Neutrophil (primary cell): Measurements from ENCODE around the gene FAM32A.

Source experiments
- H3K27ac ChIP-seq: fragments of 200-600 bp; sonication (generic); 2 replicates; pipeline ENCODE4 v1.5.1; 2016; ENCODE audit warnings: mild to moderate bottlenecking, moderate library complexity
- H3K27me3 ChIP-seq: fragments of 200-600 bp; sonication (generic); 2 replicates; pipeline ENCODE4 v1.6.0; 2016; ENCODE audit warnings: mild to moderate bottlenecking
- H3K36me3 ChIP-seq: fragments of 200-600 bp; sonication (generic); 2 replicates; pipeline ENCODE4 v1.5.1; 2017
- H3K4me1 ChIP-seq, 2 experiments: fragments of 200-600 bp in 1 of 2; sonication (generic) in 1 of 2; 1 replicate in 1 of 2; 2 replicates in 1 of 2; pipeline versions ENCODE4 v1.5.1 to v1.6.1; 2013 to 2016; ENCODE audit warnings: low read depth in 1 of 2, low read length in 1 of 2, mild to moderate bottlenecking in 1 of 2, moderate library complexity in 1 of 2; ENCODE audit not compliant: control insufficient read depth in 1 of 2, insufficient read depth in 1 of 2
- H3K4me3 ChIP-seq, 2 experiments: fragments of 200-600 bp in 1 of 2; sonication (generic) in 1 of 2; 1 replicate in 1 of 2; 2 replicates in 1 of 2; pipeline ENCODE4 v1.5.1; 2013 to 2016; ENCODE audit warnings: low read depth in 1 of 2, low read length in 1 of 2, mild to moderate bottlenecking in 1 of 2, moderate library complexity in 1 of 2
- H3K9me3 ChIP-seq: fragments of 200-600 bp; sonication (generic); 2 replicates; pipeline ENCODE4 v1.5.1; 2016
- TF ChIP-seq, protein P1 (sequence below): fragments of 200-600 bp; sonication (generic); IDR thresholded peaks from 2 replicates; pipeline ENCODE4 v1.5.1; 2016; ENCODE audit warnings: antibody characterized with exemption

The FAM32A gene

DNA sequence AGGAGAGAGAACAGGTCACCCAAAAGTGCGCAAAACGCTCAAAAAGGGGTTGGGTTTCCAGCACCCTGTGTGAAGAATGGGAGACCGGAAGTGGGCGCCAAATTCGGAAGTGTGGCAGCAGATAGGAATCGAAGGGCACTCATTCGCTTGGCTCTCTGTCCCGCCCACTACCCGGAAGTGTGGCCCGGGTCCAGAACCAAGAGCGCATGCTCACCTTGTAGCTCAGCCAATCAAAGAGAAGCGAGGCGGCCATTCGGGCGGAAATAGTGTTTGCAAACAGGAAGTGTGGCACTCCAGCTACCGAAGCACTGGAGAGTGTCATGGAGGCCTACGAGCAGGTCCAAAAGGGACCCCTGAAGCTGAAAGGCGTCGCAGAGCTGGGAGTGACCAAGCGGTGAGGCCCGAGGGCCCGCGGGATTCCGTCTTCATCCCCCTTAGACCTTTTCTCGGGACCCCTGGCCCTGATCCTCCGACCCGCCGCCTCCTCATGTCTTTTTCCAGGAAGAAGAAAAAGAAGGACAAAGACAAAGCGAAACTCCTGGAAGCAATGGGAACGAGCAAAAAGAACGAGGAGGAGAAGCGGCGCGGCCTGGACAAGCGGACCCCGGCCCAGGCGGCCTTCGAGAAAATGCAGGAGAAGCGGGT, at the start of gene FAM32A:
FAM32A (plus strand) TSS at position 288 of the 645 bp plus-strand sequence; CDS start at position 321, 33 bp downstream.
- Histone ChIP-seq H3K4me1 (peaks cover 27 to 28% of the 10 kb centered on the region in 2 experiments), H3K4me3 (peak within 1 kb of the TSS; percentile 99), H3K9me3 (no peaks in the 10 kb centered on the region), H3K27me3 (no peaks in the 10 kb centered on the region), H3K27ac (peak within 1 kb of the TSS; percentile 81), H3K36me3 (peaks cover 36% of the 10 kb centered on the region)
- TF ChIP-seq, protein P1, sequence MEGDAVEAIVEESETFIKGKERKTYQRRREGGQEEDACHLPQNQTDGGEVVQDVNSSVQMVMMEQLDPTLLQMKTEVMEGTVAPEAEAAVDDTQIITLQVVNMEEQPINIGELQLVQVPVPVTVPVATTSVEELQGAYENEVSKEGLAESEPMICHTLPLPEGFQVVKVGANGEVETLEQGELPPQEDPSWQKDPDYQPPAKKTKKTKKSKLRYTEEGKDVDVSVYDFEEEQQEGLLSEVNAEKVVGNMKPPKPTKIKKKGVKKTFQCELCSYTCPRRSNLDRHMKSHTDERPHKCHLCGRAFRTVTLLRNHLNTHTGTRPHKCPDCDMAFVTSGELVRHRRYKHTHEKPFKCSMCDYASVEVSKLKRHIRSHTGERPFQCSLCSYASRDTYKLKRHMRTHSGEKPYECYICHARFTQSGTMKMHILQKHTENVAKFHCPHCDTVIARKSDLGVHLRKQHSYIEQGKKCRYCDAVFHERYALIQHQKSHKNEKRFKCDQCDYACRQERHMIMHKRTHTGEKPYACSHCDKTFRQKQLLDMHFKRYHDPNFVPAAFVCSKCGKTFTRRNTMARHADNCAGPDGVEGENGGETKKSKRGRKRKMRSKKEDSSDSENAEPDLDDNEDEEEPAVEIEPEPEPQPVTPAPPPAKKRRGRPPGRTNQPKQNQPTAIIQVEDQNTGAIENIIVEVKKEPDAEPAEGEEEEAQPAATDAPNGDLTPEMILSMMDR = peak; percentile 75

- H3K4me3 ChIP-seq = no peak overlapping the region
- H3K36me3 ChIP-seq = peaks cover 41% of the 10 kb centered on the region
- no peaks in the 10 kb centered on the region for H3K9me3 ChIP-seq
- H3K27ac ChIP-seq = peak overlapping the region; percentile 67
- TF ChIP-seq, protein P1 = no peak
- H3K4me1 ChIP-seq = peaks cover 14 to 19% of the 10 kb centered on the region in 2 experiments
- no peaks in the 10 kb centered on the region for H3K27me3 ChIP-seq
Observed at GRCh38 chr19:16135430-16136127, 49.6 kb upstream of the FAM32A start.

- no peaks in the 10 kb centered on the region for H3K9me3 ChIP-seq
- H3K27me3 ChIP-seq = no peaks in the 10 kb centered on the region
- peak overlapping the region; percentile 67 for H3K27ac ChIP-seq
- H3K36me3 ChIP-seq = peaks cover 33% of the 10 kb centered on the region
- peaks cover 22 to 27% of the 10 kb centered on the region in 2 experiments for H3K4me1 ChIP-seq
- TF ChIP-seq, protein P1 = no peak
- no peak overlapping the region for H3K4me3 ChIP-seq
Observed at GRCh38 chr19:16136185-16136999, 48.8 kb upstream of the FAM32A start.

DNA sequence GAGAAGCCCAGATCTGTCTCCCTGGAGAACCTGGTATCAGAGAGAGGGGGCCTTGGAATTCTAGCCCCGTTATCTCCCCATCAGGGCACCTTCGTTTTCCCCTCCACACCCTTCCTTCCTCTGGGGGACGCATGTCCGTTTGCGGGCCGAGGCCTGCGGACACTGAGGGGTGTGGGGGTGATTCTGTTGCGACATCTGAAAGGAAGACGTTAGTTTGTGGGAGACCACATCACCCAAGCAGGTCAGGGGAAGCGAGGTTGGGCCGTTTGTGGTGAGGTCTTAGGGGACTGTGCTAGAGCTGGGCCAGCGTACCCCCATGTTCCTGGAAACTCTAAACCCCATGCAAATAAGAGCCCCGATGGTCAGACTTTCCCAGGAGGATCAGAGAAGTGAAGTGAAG, 45.5 kb upstream of the FAM32A start:
- Histone ChIP-seq H3K36me3 (no peaks in the 10 kb centered on the region), H3K4me1 (peaks cover 47 to 51% of the 10 kb centered on the region in 2 experiments), H3K4me3 (no peak overlapping the region), H3K27me3 (no peaks in the 10 kb centered on the region), H3K27ac (peak overlapping the region; percentile 96), H3K9me3 (no peaks in the 10 kb centered on the region)
- TF ChIP-seq, protein P1 = no peak

DNA sequence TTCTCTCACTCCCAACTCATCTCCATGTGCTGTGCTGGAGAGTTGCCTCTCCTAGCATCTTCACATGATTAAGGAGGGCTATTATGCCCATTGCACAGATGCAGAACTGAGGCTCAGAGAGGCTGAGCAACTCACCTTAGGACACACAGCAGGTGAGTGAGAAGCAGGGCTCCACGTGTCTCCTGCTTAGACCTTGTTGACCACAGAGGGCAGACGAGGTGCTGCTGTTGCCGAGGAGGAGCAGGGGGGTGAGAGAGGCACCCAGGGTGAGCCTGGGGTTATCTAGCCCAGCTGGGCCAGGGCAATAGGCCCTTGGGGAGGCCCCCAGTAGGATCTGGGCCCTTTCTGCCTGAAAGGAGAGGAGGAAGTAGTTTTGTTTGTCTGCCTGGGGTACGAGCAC, 44.2 kb upstream of the FAM32A start:
- no peaks in the 10 kb centered on the region for H3K9me3 ChIP-seq
- H3K4me1 ChIP-seq = peaks cover 55 to 61% of the 10 kb centered on the region in 2 experiments
- no peaks in the 10 kb centered on the region for H3K27me3 ChIP-seq
- no peaks in the 10 kb centered on the region for H3K36me3 ChIP-seq
- no peak overlapping the region for H3K4me3 ChIP-seq
- TF ChIP-seq, protein P1 = peak; percentile 10
- peak overlapping the region; percentile 96 for H3K27ac ChIP-seq
